RWPE2 (cell line): ENCODE measurements around the gene PSMC4.

ENCODE experiments used
- ATAC-seq: fragments of 200-7000 bp; cut with Tn5 transposase; 3 replicates; pipeline ENCODE4 v1.9.1; 2021; ENCODE audit warnings: low read depth
- DNase-seq: peaks from one replicate; pipeline ENCODE4 v3.0.0-alpha.2; 2020; ENCODE audit warnings: low spot score
- H3K27ac ChIP-seq: fragments of 450-650 bp; 2 replicates; pipeline ENCODE4 v1.5.1; 2017; ENCODE audit warnings: mild to moderate bottlenecking; ENCODE audit not compliant: poor library complexity, severe bottlenecking
- H3K27me3 ChIP-seq: fragments of 250-450 bp; sonication (Bioruptor Pico); 2 replicates; pipeline ENCODE4 v1.5.1; 2021; ENCODE audit warnings: mild to moderate bottlenecking, moderate library complexity; ENCODE audit not compliant: insufficient read depth, poor library complexity, severe bottlenecking
- H3K36me3 ChIP-seq: fragments of 250-450 bp; sonication (Bioruptor Pico); 2 replicates; pipeline ENCODE4 v1.5.1; 2020; ENCODE audit warnings: low read depth, mild to moderate bottlenecking, moderate library complexity
- H3K4me1 ChIP-seq: fragments of 250-450 bp; sonication (Bioruptor Pico); 2 replicates; pipeline ENCODE4 v1.5.1; 2021; ENCODE audit warnings: mild to moderate bottlenecking, moderate library complexity; ENCODE audit not compliant: insufficient read depth, poor library complexity, severe bottlenecking
- H3K4me3 ChIP-seq: fragments of 250-450 bp; sonication (Bioruptor Pico); 2 replicates; pipeline ENCODE4 v1.5.1; 2021; ENCODE audit warnings: mild to moderate bottlenecking, moderate library complexity; ENCODE audit not compliant: severe bottlenecking
- H3K9me3 ChIP-seq: fragments of 250-450 bp; sonication (Bioruptor Pico); 2 replicates; pipeline ENCODE4 v1.5.1; 2021; ENCODE audit warnings: mild to moderate bottlenecking, moderate library complexity; ENCODE audit not compliant: severe bottlenecking
- CTCF ChIP-seq: fragments of 450-650 bp; IDR thresholded peaks from one replicate; pipeline ENCODE4 v1.5.1; 2017; ENCODE audit warnings: mild to moderate bottlenecking, moderate library complexity; ENCODE audit not compliant: poor library complexity, severe bottlenecking

The PSMC4 gene

GRCh38 chr19:39934584-39935363 is 36.2 kb upstream of the PSMC4 start, which contains the start of gene FCGBP:
Gene FCGBP (minus strand): TSS chr19:39934634.
- ATAC-seq: no peak
- peaks cover 2% of the 10 kb centered on the region for H3K27me3 ChIP-seq
- TF ChIP-seq CTCF: no peak
- no peaks in the 10 kb centered on the region for H3K4me1 ChIP-seq
- H3K9me3 ChIP-seq: no peaks in the 10 kb centered on the region
- no peak for DNase-seq
- H3K4me3 ChIP-seq: no peak within 1 kb of the TSS
- H3K36me3 ChIP-seq: no peaks in the 10 kb centered on the region
- H3K27ac ChIP-seq: no peak within 1 kb of the TSS

GRCh38 chr19:39935364-39935661 is 35.7 kb upstream of the PSMC4 start:
- no peak overlapping the region for H3K4me3 ChIP-seq
- H3K36me3 ChIP-seq: no peaks in the 10 kb centered on the region
- no peak overlapping the region for H3K27ac ChIP-seq
- no peaks in the 10 kb centered on the region for H3K9me3 ChIP-seq
- peaks cover 2% of the 10 kb centered on the region for H3K27me3 ChIP-seq
- DNase-seq (no peak), ATAC-seq (no peak)
- no peaks in the 10 kb centered on the region for H3K4me1 ChIP-seq
- TF ChIP-seq CTCF: no peak

- Histone ChIP-seq H3K4me3 (no peak overlapping the region), H3K9me3 (no peaks in the 10 kb centered on the region), H3K27me3 (no peaks in the 10 kb centered on the region), H3K36me3 (no peaks in the 10 kb centered on the region), H3K4me1 (no peaks in the 10 kb centered on the region), H3K27ac (no peak overlapping the region)
- no peak for DNase-seq
- ATAC-seq: no peak
- no peak for TF ChIP-seq CTCF
These were observed 34.9 kb upstream of the PSMC4 start for GRCh38 chr19:39936020-39936419.

GRCh38 chr19:39936622-39937021 is 34.3 kb upstream of the PSMC4 start:
- H3K27ac ChIP-seq: no peak overlapping the region
- no peaks in the 10 kb centered on the region for H3K27me3 ChIP-seq
- no peak for ATAC-seq
- no peak for TF ChIP-seq CTCF
- no peaks in the 10 kb centered on the region for H3K36me3 ChIP-seq
- DNase-seq: no peak
- H3K4me3 ChIP-seq: no peak overlapping the region
- H3K9me3 ChIP-seq: no peaks in the 10 kb centered on the region
- no peaks in the 10 kb centered on the region for H3K4me1 ChIP-seq

GRCh38 chr19:39937094-39937720 is 33.8 kb upstream of the PSMC4 start:
- no peaks in the 10 kb centered on the region for H3K4me1 ChIP-seq
- no peak overlapping the region for H3K4me3 ChIP-seq
- H3K27ac ChIP-seq: no peak overlapping the region
- DNase-seq (no peak), ATAC-seq (no peak)
- no peaks in the 10 kb centered on the region for H3K36me3 ChIP-seq
- H3K9me3 ChIP-seq: no peaks in the 10 kb centered on the region
- no peak for TF ChIP-seq CTCF
- H3K27me3 ChIP-seq: no peaks in the 10 kb centered on the region
